HepG2 (cell line): ENCODE measurements around the gene C22orf31. TPM values are rescaled to one million over a fixed set of nuclear protein-coding genes. Genes with fewer than 3 reads are reported as not detected.
A peak's percentile ranks its signal among the peaks of the same experiment; 100 is the strongest.

Experiments
- ARHGAP35 ChIP-seq: sonication (generic); formaldehyde crosslinking; IDR thresholded peaks from 2 replicates; pipeline ENCODE4 v1.9.0; 2022; ENCODE audit warnings: mild to moderate bottlenecking, inconsistent platforms, moderate library complexity, missing genetic modification reagents, borderline replicate concordance
- HNF1A ChIP-seq, 2 experiments: sonication (generic) in 1 of 2; formaldehyde crosslinking in 1 of 2; IDR thresholded peaks; 2 replicates each; pipeline versions ENCODE4 v1.4.0 to v1.6.1; 2016 to 2020; ENCODE audit warnings: borderline replicate concordance in 1 of 2, low read depth in 1 of 2, mild to moderate bottlenecking in 1 of 2, missing genetic modification reagents in 1 of 2
- IRF2 ChIP-seq: IDR thresholded peaks from 2 replicates; pipeline ENCODE4 v1.6.1; 2018; ENCODE audit warnings: missing genetic modification reagents, missing compliant biosample characterization
- IRX3 ChIP-seq: sonication (generic); formaldehyde crosslinking; IDR thresholded peaks from 2 replicates; pipeline ENCODE4 v1.8.1; 2023; ENCODE audit warnings: mild to moderate bottlenecking, low read depth, missing genetic modification reagents, borderline replicate concordance
- KDM5B ChIP-seq: sonication (generic); formaldehyde crosslinking; IDR thresholded peaks from 2 replicates; pipeline ENCODE4 v1.4.0; 2020; ENCODE audit warnings: missing genetic modification reagents, mild to moderate bottlenecking, borderline replicate concordance
- MED1 ChIP-seq: sonication (generic); formaldehyde crosslinking; IDR thresholded peaks from 2 replicates; pipeline ENCODE4 v1.4.0; 2020; ENCODE audit warnings: missing genetic modification reagents
- NPAS2 ChIP-seq: sonication (generic); formaldehyde crosslinking; IDR thresholded peaks from 2 replicates; pipeline ENCODE4 v1.8.0; 2022; ENCODE audit warnings: mild to moderate bottlenecking, missing genetic modification reagents, borderline replicate concordance
- SAP130 ChIP-seq: IDR thresholded peaks from 2 replicates; pipeline ENCODE4 v1.6.1; 2016; ENCODE audit warnings: low read depth
- SMAD1 ChIP-seq: sonication (generic); formaldehyde crosslinking; IDR thresholded peaks from 2 replicates; pipeline ENCODE4 v1.4.0; 2020; ENCODE audit warnings: missing genetic modification reagents, low read depth, mild to moderate bottlenecking, borderline replicate concordance
- ZBTB44 ChIP-seq: sonication (generic); formaldehyde crosslinking; IDR thresholded peaks from 2 replicates; pipeline ENCODE4 v1.4.0; 2020; ENCODE audit warnings: missing genetic modification reagents
- ZFP36 ChIP-seq: fragments of 150-350 bp; IDR thresholded peaks from 2 replicates; pipeline ENCODE4 v1.6.1; 2018; ENCODE audit warnings: borderline replicate concordance, low read length, low read depth; ENCODE audit not compliant: partially characterized antibody
- ZKSCAN5 ChIP-seq: sonication (generic); formaldehyde crosslinking; IDR thresholded peaks from 2 replicates; pipeline ENCODE4 v1.5.1; 2020; ENCODE audit warnings: mild to moderate bottlenecking, missing genetic modification reagents
- ZKSCAN8 ChIP-seq: IDR thresholded peaks from 2 replicates; pipeline ENCODE4 v1.6.1; 2016; ENCODE audit warnings: borderline replicate concordance, missing genetic modification reagents, missing compliant biosample characterization
- ZNF30 ChIP-seq: sonication (generic); formaldehyde crosslinking; IDR thresholded peaks from 2 replicates; pipeline ENCODE4 v1.5.0; 2020; ENCODE audit warnings: mild to moderate bottlenecking, missing genetic modification reagents
- ZNF430 ChIP-seq: sonication (generic); formaldehyde crosslinking; IDR thresholded peaks from 2 replicates; pipeline ENCODE4 v1.9.0; 2021; ENCODE audit warnings: mild to moderate bottlenecking, missing genetic modification reagents
- polyA plus RNA-seq, 8 experiments: library from polyadenylated mRNA; depleted of rRNA in 3 of 8; stranded (reverse) in 7 of 8; unstranded in 1 of 8; fragments of >200 nt; fragmentation: Illumina TruSeq in 4 of 8; extraction: Trizol in 4 of 8; gene quantifications; 2 replicates each; pipeline versions ENCODE4 v1.2.1 to v1.2.3, GENCODE V29; 2011 to 2016; ENCODE audit warnings: low read depth in 4 of 8, missing spikeins in 1 of 8, mixed read lengths in 1 of 8; ENCODE audit not compliant: insufficient read depth in 1 of 8
- total RNA-seq, 5 experiments: library from RNA; depleted of rRNA; stranded (reverse); fragments of >200 nt; fragmentation: Illumina TruSeq; extraction: Trizol; gene quantifications; 2 replicates each; pipeline ENCODE4 v1.2.3, GENCODE V29; 2016; ENCODE audit warnings: low read depth in 1 of 5
- TF ChIP-seq, protein P1 (sequence below): sonication (generic); formaldehyde crosslinking; IDR thresholded peaks from 2 replicates; pipeline ENCODE4 v1.4.0; 2020; ENCODE audit warnings: missing genetic modification reagents, borderline replicate concordance
- TF ChIP-seq, protein P2 (sequence below): sonication (generic); formaldehyde crosslinking; IDR thresholded peaks from 2 replicates; pipeline ENCODE4 v1.9.0; 2021; ENCODE audit warnings: missing genetic modification reagents, mild to moderate bottlenecking, borderline replicate concordance

The C22orf31 gene
- total and polyA plus RNA-seq, 2 of the 13 experiments (the other 11 are each of a cell fraction or from before 2014, with no cell fraction given) = not detected

DNA sequence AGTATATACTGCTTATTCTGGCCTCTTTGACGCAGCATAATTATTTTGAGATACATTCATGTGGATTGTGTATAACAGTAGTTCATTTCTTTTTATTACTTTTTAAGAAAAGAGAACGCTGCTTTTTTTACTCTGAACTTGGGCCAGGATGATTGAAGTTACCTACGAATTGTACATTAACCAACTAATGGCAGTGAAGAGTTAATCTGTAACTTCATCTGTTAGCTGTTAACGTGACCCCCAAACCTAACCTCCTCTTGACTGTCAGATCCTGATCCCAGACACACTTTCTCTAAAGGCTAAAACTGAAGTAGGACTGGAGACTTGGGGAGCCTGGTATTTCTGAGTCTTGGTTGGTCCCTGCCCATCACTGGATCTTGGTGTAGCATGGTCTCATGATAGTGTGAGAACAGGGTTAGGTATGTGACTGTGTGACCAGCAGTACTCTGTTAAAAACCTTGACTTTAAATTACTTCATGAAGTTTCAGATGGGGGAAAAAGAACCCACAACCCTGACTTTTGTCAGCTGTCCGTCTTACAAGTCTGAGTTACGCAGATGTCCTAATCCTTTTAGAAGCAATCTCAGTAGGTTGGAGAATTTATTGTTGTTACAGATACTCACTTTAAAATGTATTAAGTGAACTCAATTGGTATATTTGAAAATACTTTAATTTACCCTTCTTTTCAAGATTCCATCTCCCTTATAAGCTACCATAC, 39.4 kb downstream of the C22orf31 start (continued):
- TF ChIP-seq, protein P1, sequence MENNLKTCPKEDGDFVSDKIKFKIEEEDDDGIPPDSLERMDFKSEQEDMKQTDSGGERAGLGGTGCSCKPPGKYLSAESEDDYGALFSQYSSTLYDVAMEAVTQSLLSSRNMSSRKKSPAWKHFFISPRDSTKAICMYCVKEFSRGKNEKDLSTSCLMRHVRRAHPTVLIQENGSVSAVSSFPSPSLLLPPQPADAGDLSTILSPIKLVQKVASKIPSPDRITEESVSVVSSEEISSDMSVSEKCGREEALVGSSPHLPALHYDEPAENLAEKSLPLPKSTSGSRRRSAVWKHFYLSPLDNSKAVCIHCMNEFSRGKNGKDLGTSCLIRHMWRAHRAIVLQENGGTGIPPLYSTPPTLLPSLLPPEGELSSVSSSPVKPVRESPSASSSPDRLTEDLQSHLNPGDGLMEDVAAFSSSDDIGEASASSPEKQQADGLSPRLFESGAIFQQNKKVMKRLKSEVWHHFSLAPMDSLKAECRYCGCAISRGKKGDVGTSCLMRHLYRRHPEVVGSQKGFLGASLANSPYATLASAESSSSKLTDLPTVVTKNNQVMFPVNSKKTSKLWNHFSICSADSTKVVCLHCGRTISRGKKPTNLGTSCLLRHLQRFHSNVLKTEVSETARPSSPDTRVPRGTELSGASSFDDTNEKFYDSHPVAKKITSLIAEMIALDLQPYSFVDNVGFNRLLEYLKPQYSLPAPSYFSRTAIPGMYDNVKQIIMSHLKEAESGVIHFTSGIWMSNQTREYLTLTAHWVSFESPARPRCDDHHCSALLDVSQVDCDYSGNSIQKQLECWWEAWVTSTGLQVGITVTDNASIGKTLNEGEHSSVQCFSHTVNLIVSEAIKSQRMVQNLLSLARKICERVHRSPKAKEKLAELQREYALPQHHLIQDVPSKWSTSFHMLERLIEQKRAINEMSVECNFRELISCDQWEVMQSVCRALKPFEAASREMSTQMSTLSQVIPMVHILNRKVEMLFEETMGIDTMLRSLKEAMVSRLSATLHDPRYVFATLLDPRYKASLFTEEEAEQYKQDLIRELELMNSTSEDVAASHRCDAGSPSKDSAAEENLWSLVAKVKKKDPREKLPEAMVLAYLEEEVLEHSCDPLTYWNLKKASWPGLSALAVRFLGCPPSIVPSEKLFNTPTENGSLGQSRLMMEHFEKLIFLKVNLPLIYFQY = no peak
- TF ChIP-seq IRX3 (CRISPR knock-in tag) = no peak
- no peak for TF ChIP-seq NPAS2 (CRISPR knock-in tag)
- TF ChIP-seq ZKSCAN8 (CRISPR knock-in tag) = 0 out of 2 replicates have a peak, but pooled peaks have one; percentile 25
- TF ChIP-seq ZFP36 = no peak
- TF ChIP-seq ZKSCAN5 (CRISPR knock-in tag) = no peak
- no peak for TF ChIP-seq IRF2
- no peak for TF ChIP-seq ARHGAP35 (CRISPR knock-in tag)
- peak; percentile 65 for TF ChIP-seq MED1
- TF ChIP-seq HNF1A (IDR thresholded peaks at IDR 0.05; ENCODE audit: low read depth) = peak; percentile 96
- TF ChIP-seq HNF1A (CRISPR knock-in tag; IDR thresholded peaks at IDR 0.05; ENCODE audit: borderline replicate concordance) = peak; percentile 97
- TF ChIP-seq SAP130 (CRISPR knock-in tag) = peak; percentile 80
- TF ChIP-seq SMAD1 = no peak
- TF ChIP-seq ZNF430 (CRISPR knock-in tag) = no peak
- TF ChIP-seq ZBTB44 (CRISPR knock-in tag) = no peak
- TF ChIP-seq KDM5B (CRISPR knock-in tag) = no peak
- TF ChIP-seq, protein P2, sequence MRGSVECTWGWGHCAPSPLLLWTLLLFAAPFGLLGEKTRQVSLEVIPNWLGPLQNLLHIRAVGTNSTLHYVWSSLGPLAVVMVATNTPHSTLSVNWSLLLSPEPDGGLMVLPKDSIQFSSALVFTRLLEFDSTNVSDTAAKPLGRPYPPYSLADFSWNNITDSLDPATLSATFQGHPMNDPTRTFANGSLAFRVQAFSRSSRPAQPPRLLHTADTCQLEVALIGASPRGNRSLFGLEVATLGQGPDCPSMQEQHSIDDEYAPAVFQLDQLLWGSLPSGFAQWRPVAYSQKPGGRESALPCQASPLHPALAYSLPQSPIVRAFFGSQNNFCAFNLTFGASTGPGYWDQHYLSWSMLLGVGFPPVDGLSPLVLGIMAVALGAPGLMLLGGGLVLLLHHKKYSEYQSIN (CRISPR knock-in tag) = no peak
- TF ChIP-seq ZNF30 (CRISPR knock-in tag) = no peak
